OCI-LY3 (cell line): ENCODE data around the gene C17orf50.

Experiments
- H2AFZ ChIP-seq: fragments of 200-600, 300-600 bp; shearing (Covaris generic); 2 replicates; pipeline ENCODE4 v1.6.0; 2014; ENCODE audit warnings: antibody characterized with exemption, low read depth, low read length
- H3K27ac ChIP-seq: fragments of 200-600, 300-600 bp; sonication (generic); 2 replicates; pipeline ENCODE4 v1.5.1; 2014; ENCODE audit warnings: mild to moderate bottlenecking, low read length, moderate library complexity, mixed read lengths
- H3K27me3 ChIP-seq: fragments of 200-600, 300-600 bp; sonication (generic); 2 replicates; pipeline ENCODE4 v1.6.1; 2014; ENCODE audit warnings: low read depth, low read length, mixed read lengths
- H3K36me3 ChIP-seq: fragments of 200-600, 300-600 bp; sonication (generic); replicated peaks from 2 replicates; pipeline ENCODE3; 2014; ENCODE audit warnings: low read depth, low read length, mixed read lengths
- H3K4me1 ChIP-seq: fragments of 300-600, 200-600 bp; sonication (generic); 2 replicates; pipeline ENCODE4 v1.6.1; 2014; ENCODE audit warnings: low read length, mixed read lengths
- H3K4me2 ChIP-seq: fragments of 200-600, 300-600 bp; sonication (generic); 2 replicates; pipeline ENCODE4 v1.6.1; 2014; ENCODE audit warnings: low read length, mixed read lengths
- H3K4me3 ChIP-seq: fragments of 300-600, 200-600 bp; sonication (generic); 2 replicates; pipeline ENCODE4 v1.5.1; 2014; ENCODE audit warnings: antibody characterized with exemption, mild to moderate bottlenecking, low read length, moderate library complexity
- H3K79me2 ChIP-seq: fragments of 300-600, 200-600 bp; shearing (Covaris generic); 2 replicates; pipeline ENCODE4 v1.6.1; 2014; ENCODE audit warnings: mild to moderate bottlenecking, low read length, mixed read lengths
- H3K9ac ChIP-seq: fragments of 300-600, 200-600 bp; shearing (Covaris generic); 2 replicates; pipeline ENCODE4 v1.6.0; 2014; ENCODE audit warnings: mild to moderate bottlenecking, low read length, moderate library complexity
- H3K9me3 ChIP-seq: fragments of 200-600, 300-600 bp; shearing (Covaris generic); 2 replicates; pipeline ENCODE4 v1.6.1; 2014; ENCODE audit warnings: low read length, mixed read lengths; ENCODE audit not compliant: insufficient read depth
- H4K20me1 ChIP-seq: fragments of 200-600, 300-600 bp; sonication (generic); 2 replicates; pipeline ENCODE4 v1.6.1; 2016; ENCODE audit warnings: low read length, mixed read lengths; ENCODE audit not compliant: insufficient read depth
- CTCF ChIP-seq: fragments of 200-600, 300-600 bp; sonication (generic); IDR thresholded peaks from 2 replicates; pipeline ENCODE4 v1.5.1; 2014; ENCODE audit warnings: antibody characterized with exemption, low read length, low read depth
- EZH2phosphoT487 ChIP-seq: fragments of 200-600 bp; shearing (Covaris generic); IDR thresholded peaks from 2 replicates; pipeline ENCODE4 v1.6.1; 2018; ENCODE audit warnings: antibody characterized with exemption, mixed run types, low read depth

C17orf50 gene

GRCh38 chr17:35790841-35791240 is 30.2 kb downstream of the C17orf50 start:
- Histone ChIP-seq H3K9me3 (no peaks in the 10 kb centered on the region), H3K27me3 (peaks cover 59% of the 10 kb centered on the region), H3K9ac (no peak overlapping the region), H3K27ac (no peak overlapping the region), H3K36me3 (no peaks in the 10 kb centered on the region), H2AFZ (no peak overlapping the region), H4K20me1 (no peaks in the 10 kb centered on the region), H3K79me2 (no peaks in the 10 kb centered on the region), H3K4me3 (no peak overlapping the region), H3K4me1 (0 out of 2 replicates have a peak, but pooled peaks cover 3% of the 10 kb centered on the region), H3K4me2 (no peak overlapping the region)
- TF ChIP-seq CTCF (no peak), EZH2phosphoT487 (no peak)

GRCh38 chr17:35791681-35792350 is 31.1 kb downstream of the C17orf50 start:
- Histone ChIP-seq H4K20me1 (no peaks in the 10 kb centered on the region), H2AFZ (no peak overlapping the region), H3K79me2 (no peaks in the 10 kb centered on the region), H3K4me2 (no peak overlapping the region), H3K4me1 (0 out of 2 replicates have a peak, but pooled peaks cover 3% of the 10 kb centered on the region), H3K36me3 (no peaks in the 10 kb centered on the region), H3K27me3 (peaks cover 66% of the 10 kb centered on the region), H3K4me3 (no peak overlapping the region), H3K27ac (no peak overlapping the region), H3K9me3 (no peaks in the 10 kb centered on the region), H3K9ac (no peak overlapping the region)
- TF ChIP-seq CTCF: no peak
- TF ChIP-seq EZH2phosphoT487: no peak

GRCh38 chr17:35793257-35793656 is 32.6 kb downstream of the C17orf50 start:
- TF ChIP-seq EZH2phosphoT487 (no peak), CTCF (no peak)
- H3K27ac ChIP-seq: no peak overlapping the region
- no peak overlapping the region for H3K4me3 ChIP-seq
- H2AFZ ChIP-seq: no peak overlapping the region
- H3K9me3 ChIP-seq: no peaks in the 10 kb centered on the region
- H3K36me3 ChIP-seq: no peaks in the 10 kb centered on the region
- 0 out of 2 replicates have a peak, but pooled peaks cover 3% of the 10 kb centered on the region for H3K4me1 ChIP-seq
- H3K79me2 ChIP-seq: no peaks in the 10 kb centered on the region
- no peak overlapping the region for H3K4me2 ChIP-seq
- no peaks in the 10 kb centered on the region for H4K20me1 ChIP-seq
- no peak overlapping the region for H3K9ac ChIP-seq
- H3K27me3 ChIP-seq: peaks cover 78% of the 10 kb centered on the region

GRCh38 chr17:35795007-35795870 is 34.6 kb downstream of the C17orf50 start, which contains the start of gene MMP28:
Gene MMP28, minus strand, starts transcription at chr17:35795641. Its CDS starts 264 bp downstream, at chr17:35795377.
- peak within 1 kb of the TSS; percentile 88 for H3K4me2 ChIP-seq
- H3K4me3 ChIP-seq: peak within 1 kb of the TSS; percentile 73
- no peaks in the 10 kb centered on the region for H3K79me2 ChIP-seq
- H3K4me1 ChIP-seq: 0 out of 2 replicates have a peak, but pooled peaks cover 3% of the 10 kb centered on the region
- no peaks in the 10 kb centered on the region for H3K9me3 ChIP-seq
- H2AFZ ChIP-seq: no peak within 1 kb of the TSS
- TF ChIP-seq CTCF (no peak), EZH2phosphoT487 (no peak)
- H3K36me3 ChIP-seq: no peaks in the 10 kb centered on the region
- peaks cover 73% of the 10 kb centered on the region for H3K27me3 ChIP-seq
- no peak within 1 kb of the TSS for H3K27ac ChIP-seq
- H4K20me1 ChIP-seq: no peaks in the 10 kb centered on the region
- H3K9ac ChIP-seq: no peak within 1 kb of the TSS; the same call in 1 of the 2 replicates
